HEK293 (cell line): ENCODE measurements around the gene POLD1.

Experiments used
- CTCF ChIA-PET: fragments of 350-600 bp; formaldehyde crosslinking; extraction: SDS; loops from one replicate; lab custom pipeline; 2021; ENCODE audit warnings: antibody characterized with exemption; lab: Yijun Ruan, JAX
- POLR2A ChIA-PET: fragments of 300-600 bp; formaldehyde crosslinking; extraction: SDS; loops from one replicate; lab custom pipeline; 2020; ENCODE audit warnings: antibody characterized with exemption, inconsistent platforms; lab: Yijun Ruan, JAX
- H3K27ac ChIP-seq: fragments of 200-500 bp; sonication (Bioruptor generic); 2 replicates; pipeline ENCODE4 v1.5.1; 2014; ENCODE audit warnings: low read depth, low read length, control low read depth, inconsistent platforms; ENCODE audit errors: extremely low read depth
- H3K36me3 ChIP-seq, 2 experiments: fragments of 200-500 bp in 1 of 2; sonication (Bioruptor generic) in 1 of 2; 1 replicate in 1 of 2; 2 replicates in 1 of 2; pipeline ENCODE4 v1.5.1; 2014 to 2017; ENCODE audit warnings: inconsistent platforms in 2 of 2, low read length in 2 of 2; ENCODE audit not compliant: control insufficient read depth in 2 of 2, insufficient read depth in 1 of 2
- H3K4me1 ChIP-seq: fragments of 200-500 bp; sonication (Bioruptor generic); 2 replicates; pipeline ENCODE4 v1.5.1; 2014; ENCODE audit warnings: mild to moderate bottlenecking, low read length, inconsistent platforms; ENCODE audit not compliant: control insufficient read depth, insufficient read depth
- H3K4me3 ChIP-seq: 2 replicates; pipeline ENCODE4 v1.5.1; 2011; ENCODE audit warnings: low read depth, mild to moderate bottlenecking, control low read depth, low read length, moderate library complexity
- H3K9me3 ChIP-seq: fragments of 200-500 bp; sonication (Bioruptor generic); 2 replicates; pipeline ENCODE4 v1.5.1; 2014; ENCODE audit warnings: low read depth, low read length, inconsistent platforms; ENCODE audit not compliant: control insufficient read depth, insufficient read depth
- BCL11B ChIP-seq: fragments of 450-650 bp; formaldehyde crosslinking; IDR thresholded peaks from 2 replicates; pipeline ENCODE4 v1.5.1; 2016; ENCODE audit warnings: low read depth, missing biosample characterization, missing genetic modification characterization
- SALL2 ChIP-seq: fragments of 450-650 bp; formaldehyde crosslinking; IDR thresholded peaks from 2 replicates; pipeline ENCODE4 v1.5.0; 2017; ENCODE audit warnings: missing biosample characterization, mild to moderate bottlenecking, missing genetic modification characterization, borderline replicate concordance
- ZNF211 ChIP-seq: fragments of 450-650 bp; formaldehyde crosslinking; IDR thresholded peaks from 2 replicates; pipeline ENCODE4 v1.5.1; 2016; ENCODE audit warnings: low read depth, missing biosample characterization, missing genetic modification characterization
- ZNF221 ChIP-seq: fragments of 450-650 bp; formaldehyde crosslinking; IDR thresholded peaks from 2 replicates; pipeline ENCODE4 v1.5.1; 2017; ENCODE audit warnings: missing biosample characterization, missing genetic modification characterization, borderline replicate concordance
- ZNF416 ChIP-seq: fragments of 450-650 bp; formaldehyde crosslinking; IDR thresholded peaks from 2 replicates; pipeline ENCODE4 v1.5.1; 2016; ENCODE audit warnings: missing biosample characterization, missing genetic modification characterization
- ZNF571 ChIP-seq: fragments of 450-650 bp; formaldehyde crosslinking; IDR thresholded peaks from 2 replicates; pipeline ENCODE4 v1.5.0; 2017; ENCODE audit warnings: missing biosample characterization, missing genetic modification characterization
- ZNF624 ChIP-seq: fragments of 450-650 bp; formaldehyde crosslinking; IDR thresholded peaks from 2 replicates; pipeline ENCODE4 v1.5.1; 2017; ENCODE audit warnings: missing biosample characterization, missing genetic modification characterization
- ZNF660 ChIP-seq: fragments of 450-650 bp; IDR thresholded peaks from 2 replicates; pipeline ENCODE4 v1.5.1; 2018; ENCODE audit warnings: missing biosample characterization, mild to moderate bottlenecking, missing genetic modification characterization
- ZNF76 ChIP-seq: fragments of 450-650 bp; formaldehyde crosslinking; IDR thresholded peaks from 2 replicates; pipeline ENCODE4; 2016; ENCODE audit warnings: low read depth, missing biosample characterization, missing genetic modification characterization, borderline replicate concordance
- ZNF768 ChIP-seq: fragments of 450-650 bp; formaldehyde crosslinking; IDR thresholded peaks from 2 replicates; pipeline ENCODE4 v1.5.1; 2018; ENCODE audit warnings: missing biosample characterization, mild to moderate bottlenecking, missing genetic modification characterization
- ZSCAN23 ChIP-seq: fragments of 450-650 bp; formaldehyde crosslinking; IDR thresholded peaks from 2 replicates; pipeline ENCODE4 v1.5.1; 2016; ENCODE audit warnings: missing biosample characterization, missing genetic modification characterization
- TF ChIP-seq, protein P1 (sequence below): fragments of 450-650 bp; formaldehyde crosslinking; optimal IDR thresholded peaks from 2 replicates; pipeline ENCODE3; 2016; ENCODE audit warnings: missing biosample characterization, mild to moderate bottlenecking, missing genetic modification characterization
- TF ChIP-seq, protein P2 (sequence below): fragments of 450-650 bp; formaldehyde crosslinking; IDR thresholded peaks from 2 replicates; pipeline ENCODE4 v1.5.1; 2016; ENCODE audit warnings: missing biosample characterization, missing genetic modification characterization
- TF ChIP-seq, protein P3 (sequence below): fragments of 450-650 bp; formaldehyde crosslinking; IDR thresholded peaks from 2 replicates; pipeline ENCODE4 v1.5.1; 2016; ENCODE audit warnings: missing biosample characterization, missing genetic modification characterization
- TF ChIP-seq, protein P4 (sequence below): sonication (generic); formaldehyde crosslinking; IDR thresholded peaks from 2 replicates; pipeline ENCODE4 v1.8.1; 2022; ENCODE audit warnings: mild to moderate bottlenecking, moderate library complexity, missing genetic modification reagents
- TF ChIP-seq, protein P5 (sequence below): fragments of 450-650 bp; formaldehyde crosslinking; IDR thresholded peaks from 2 replicates; pipeline ENCODE4 v1.5.1; 2016; ENCODE audit warnings: missing biosample characterization, missing genetic modification characterization

POLD1 gene

DNA sequence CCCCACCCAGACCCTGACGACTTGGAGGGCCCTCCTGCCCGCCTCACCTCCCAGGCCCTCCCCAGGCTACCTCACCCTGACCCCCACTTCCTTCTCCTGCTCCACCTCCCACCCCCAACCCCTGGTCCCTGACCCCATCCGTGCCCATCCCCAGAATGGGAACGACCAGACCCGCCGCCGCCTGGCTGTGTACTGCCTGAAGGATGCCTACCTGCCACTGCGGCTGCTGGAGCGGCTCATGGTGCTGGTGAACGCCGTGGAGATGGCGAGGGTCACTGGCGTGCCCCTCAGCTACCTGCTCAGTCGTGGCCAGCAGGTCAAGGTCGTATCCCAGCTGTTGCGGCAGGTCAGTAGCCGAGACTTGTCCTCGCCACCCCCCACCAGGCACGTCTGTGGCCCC is 22.7 kb downstream of the POLD1 start (continued):
- TF ChIP-seq ZNF768 (tag by site-specific recombination): no peak
- TF ChIP-seq, protein P1, sequence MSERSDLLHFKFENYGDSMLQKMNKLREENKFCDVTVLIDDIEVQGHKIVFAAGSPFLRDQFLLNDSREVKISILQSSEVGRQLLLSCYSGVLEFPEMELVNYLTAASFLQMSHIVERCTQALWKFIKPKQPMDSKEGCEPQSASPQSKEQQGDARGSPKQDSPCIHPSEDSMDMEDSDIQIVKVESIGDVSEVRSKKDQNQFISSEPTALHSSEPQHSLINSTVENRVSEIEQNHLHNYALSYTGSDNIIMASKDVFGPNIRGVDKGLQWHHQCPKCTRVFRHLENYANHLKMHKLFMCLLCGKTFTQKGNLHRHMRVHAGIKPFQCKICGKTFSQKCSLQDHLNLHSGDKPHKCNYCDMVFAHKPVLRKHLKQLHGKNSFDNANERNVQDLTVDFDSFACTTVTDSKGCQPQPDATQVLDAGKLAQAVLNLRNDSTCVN (tag by site-specific recombination): no peak
- TF ChIP-seq ZSCAN23: no peak
- no peak for TF ChIP-seq ZNF211 (tag by site-specific recombination)
- TF ChIP-seq, protein P2, sequence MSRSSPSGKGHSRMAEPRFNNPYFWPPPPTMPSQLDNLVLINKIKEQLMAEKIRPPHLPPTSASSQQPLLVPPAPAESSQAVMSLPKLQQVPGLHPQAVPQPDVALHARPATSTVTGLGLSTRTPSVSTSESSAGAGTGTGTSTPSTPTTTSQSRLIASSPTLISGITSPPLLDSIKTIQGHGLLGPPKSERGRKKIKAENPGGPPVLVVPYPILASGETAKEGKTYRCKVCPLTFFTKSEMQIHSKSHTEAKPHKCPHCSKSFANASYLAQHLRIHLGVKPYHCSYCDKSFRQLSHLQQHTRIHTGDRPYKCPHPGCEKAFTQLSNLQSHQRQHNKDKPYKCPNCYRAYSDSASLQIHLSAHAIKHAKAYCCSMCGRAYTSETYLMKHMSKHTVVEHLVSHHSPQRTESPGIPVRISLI (tag by site-specific recombination): no peak
- TF ChIP-seq SALL2 (tag by site-specific recombination): no peak
- TF ChIP-seq ZNF571 (tag by site-specific recombination): no peak
- no peak for TF ChIP-seq ZNF221 (tag by site-specific recombination)

DNA sequence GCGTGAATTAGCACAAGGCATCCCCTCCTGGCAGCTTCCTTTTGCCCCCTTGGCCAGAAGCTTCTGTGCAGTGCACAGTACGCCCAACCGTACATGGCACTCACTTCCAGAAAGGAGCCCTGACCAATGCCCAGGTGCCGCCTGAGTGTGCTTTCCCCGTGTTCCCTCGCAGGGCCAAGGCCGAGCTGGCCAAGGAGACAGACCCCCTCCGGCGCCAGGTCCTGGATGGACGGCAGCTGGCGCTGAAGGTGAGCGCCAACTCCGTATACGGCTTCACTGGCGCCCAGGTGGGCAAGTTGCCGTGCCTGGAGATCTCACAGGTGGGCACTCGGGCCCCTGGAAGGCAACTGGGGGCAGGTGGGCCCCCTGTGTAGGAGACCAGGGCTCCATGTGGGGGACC is 25.2 kb downstream of the POLD1 start:
- ChIA-PET CTCF (interaction anchor here (0.9 kb wide), 1 partner anchor 51 kb away, joined by 3 read pairs; no protein-coding TSS in a partner anchor), POLR2A (interaction anchor here (0.7 to 0.8 kb wide), 2 partner anchors 25 to 102 kb away, joined by 3 to 4 read pairs; partner anchors contain the start of genes JOSD2 and POLD1)
- Histone ChIP-seq H3K9me3 (no peaks in the 10 kb centered on the region), H3K27ac (no peak overlapping the region), H3K36me3 (peaks cover 48 to 80% of the 10 kb centered on the region in 2 experiments), H3K4me3 (no peak overlapping the region), H3K4me1 (no peaks in the 10 kb centered on the region)
- TF ChIP-seq BCL11B (tag by site-specific recombination) (no peak), ZNF660 (tag by site-specific recombination) (no peak), ZNF624 (tag by site-specific recombination) (no peak)
- TF ChIP-seq, protein P3, sequence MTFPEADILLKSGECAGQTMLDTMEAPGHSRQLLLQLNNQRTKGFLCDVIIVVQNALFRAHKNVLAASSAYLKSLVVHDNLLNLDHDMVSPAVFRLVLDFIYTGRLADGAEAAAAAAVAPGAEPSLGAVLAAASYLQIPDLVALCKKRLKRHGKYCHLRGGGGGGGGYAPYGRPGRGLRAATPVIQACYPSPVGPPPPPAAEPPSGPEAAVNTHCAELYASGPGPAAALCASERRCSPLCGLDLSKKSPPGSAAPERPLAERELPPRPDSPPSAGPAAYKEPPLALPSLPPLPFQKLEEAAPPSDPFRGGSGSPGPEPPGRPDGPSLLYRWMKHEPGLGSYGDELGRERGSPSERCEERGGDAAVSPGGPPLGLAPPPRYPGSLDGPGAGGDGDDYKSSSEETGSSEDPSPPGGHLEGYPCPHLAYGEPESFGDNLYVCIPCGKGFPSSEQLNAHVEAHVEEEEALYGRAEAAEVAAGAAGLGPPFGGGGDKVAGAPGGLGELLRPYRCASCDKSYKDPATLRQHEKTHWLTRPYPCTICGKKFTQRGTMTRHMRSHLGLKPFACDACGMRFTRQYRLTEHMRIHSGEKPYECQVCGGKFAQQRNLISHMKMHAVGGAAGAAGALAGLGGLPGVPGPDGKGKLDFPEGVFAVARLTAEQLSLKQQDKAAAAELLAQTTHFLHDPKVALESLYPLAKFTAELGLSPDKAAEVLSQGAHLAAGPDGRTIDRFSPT (tag by site-specific recombination): peak; percentile 21; the same call in 1 of the 2 replicates

DNA sequence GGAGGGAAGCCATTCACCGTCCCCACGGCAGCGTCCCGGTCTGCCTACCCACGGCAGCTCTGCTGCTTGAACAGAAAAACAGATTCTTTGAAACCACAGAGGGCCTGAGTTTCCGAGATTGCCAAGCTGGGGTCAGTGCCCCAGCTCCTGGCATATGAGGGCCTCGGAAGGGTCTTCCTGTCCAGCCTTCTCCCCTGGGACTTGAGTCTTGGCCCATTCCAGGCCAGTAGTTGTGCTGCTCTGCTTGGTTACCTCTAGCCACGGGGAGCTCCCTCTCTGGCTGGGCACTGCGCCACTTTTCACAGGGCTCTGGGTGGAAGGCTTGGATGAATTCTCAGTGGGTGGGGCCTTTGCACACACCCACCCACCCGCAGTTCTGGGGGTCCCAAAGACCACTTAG is 26.0 kb downstream of the POLD1 start:
- TF ChIP-seq, protein P4, sequence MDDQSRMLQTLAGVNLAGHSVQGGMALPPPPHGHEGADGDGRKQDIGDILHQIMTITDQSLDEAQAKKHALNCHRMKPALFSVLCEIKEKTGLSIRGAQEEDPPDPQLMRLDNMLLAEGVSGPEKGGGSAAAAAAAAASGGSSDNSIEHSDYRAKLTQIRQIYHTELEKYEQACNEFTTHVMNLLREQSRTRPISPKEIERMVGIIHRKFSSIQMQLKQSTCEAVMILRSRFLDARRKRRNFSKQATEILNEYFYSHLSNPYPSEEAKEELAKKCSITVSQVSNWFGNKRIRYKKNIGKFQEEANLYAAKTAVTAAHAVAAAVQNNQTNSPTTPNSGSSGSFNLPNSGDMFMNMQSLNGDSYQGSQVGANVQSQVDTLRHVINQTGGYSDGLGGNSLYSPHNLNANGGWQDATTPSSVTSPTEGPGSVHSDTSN: no peak
- TF ChIP-seq ZNF76: no peak
- TF ChIP-seq ZNF416 (tag by site-specific recombination): no peak
- TF ChIP-seq, protein P5, sequence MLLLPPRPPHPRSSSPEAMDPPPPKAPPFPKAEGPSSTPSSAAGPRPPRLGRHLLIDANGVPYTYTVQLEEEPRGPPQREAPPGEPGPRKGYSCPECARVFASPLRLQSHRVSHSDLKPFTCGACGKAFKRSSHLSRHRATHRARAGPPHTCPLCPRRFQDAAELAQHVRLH (tag by site-specific recombination): peak; percentile 36; the same call in 1 of the 2 replicates
- Histone ChIP-seq H3K4me1 (no peaks in the 10 kb centered on the region), H3K4me3 (no peak overlapping the region), H3K36me3 (peaks cover 45 to 81% of the 10 kb centered on the region in 2 experiments), H3K27ac (no peak overlapping the region), H3K9me3 (no peaks in the 10 kb centered on the region)
- POLR2A ChIA-PET: interaction anchor here (0.8 kb wide), 1 partner anchor 26 kb away, joined by 3 read pairs; the partner anchor contains the start of gene POLD1
- CTCF ChIA-PET: interaction anchor here (0.6 to 0.9 kb wide), 3 partner anchors 13 to 434 kb away, joined by 3 to 5 read pairs (median 3); no protein-coding TSS in a partner anchor
